Measurements from ENCODE around the gene COL28A1.

Gene COL28A1

GRCh38 chr7:7505915-7506314, 29.8 kb downstream of the COL28A1 start:
- no peak overlapping the region for H3K27ac ChIP-seq (ENCODE audit: low read depth, low read length)
- H3K4me2 ChIP-seq (ENCODE audit: low read depth, low read length, poor library complexity, severe bottlenecking), result no peak overlapping the region
- H3F3A ChIP-seq (ENCODE audit: insufficient read depth), result no peaks in the 10 kb centered on the region
- H4K20me1 ChIP-seq (ENCODE audit: low read depth, low read length), result no peaks in the 10 kb centered on the region
- H3K27me3 ChIP-seq (ENCODE audit: low read length), result no peaks in the 10 kb centered on the region
- no peak overlapping the region for H3K4me3 ChIP-seq (ENCODE audit: insufficient read depth, low read length, poor library complexity, severe bottlenecking)
- H3K9me2 ChIP-seq (replicated peaks; ENCODE audit: insufficient read depth, low read length), result no peaks in the 10 kb centered on the region; the same call in 1 of the 2 replicates
- no peaks in the 10 kb centered on the region for H3K9me3 ChIP-seq (ENCODE audit: insufficient read depth, low read length)
- H2AFZ ChIP-seq (ENCODE audit: low read depth, low read length, severe bottlenecking), result no peak overlapping the region
- no peak overlapping the region for H3K9ac ChIP-seq (ENCODE audit: low read length)
- TF ChIP-seq EZH2phosphoT487 (conservative IDR thresholded peaks at IDR 0.05; ENCODE audit: low read length) (no peak), CTCF (IDR thresholded peaks at IDR 0.05; ENCODE audit: insufficient read depth, low read length, poor library complexity, severe bottlenecking) (no peak)
- no peaks in the 10 kb centered on the region for H3K79me2 ChIP-seq (ENCODE audit: insufficient read depth, low read length)
- H3K36me3 ChIP-seq (ENCODE audit: low read length), result no peaks in the 10 kb centered on the region

- Histone ChIP-seq H3K4me2 (ENCODE audit: low read depth, low read length, poor library complexity, severe bottlenecking) (no peak overlapping the region), H3K36me3 (ENCODE audit: low read length) (no peaks in the 10 kb centered on the region), H3K9me3 (ENCODE audit: insufficient read depth, low read length) (no peaks in the 10 kb centered on the region), H3K27me3 (ENCODE audit: low read length) (no peaks in the 10 kb centered on the region), H4K20me1 (ENCODE audit: low read depth, low read length) (no peaks in the 10 kb centered on the region), H3K9me2 (replicated peaks; ENCODE audit: insufficient read depth, low read length) (no peaks in the 10 kb centered on the region; the same call in 1 of the 2 replicates), H3K27ac (ENCODE audit: low read depth, low read length) (no peak overlapping the region), H3F3A (ENCODE audit: insufficient read depth) (no peaks in the 10 kb centered on the region), H3K79me2 (ENCODE audit: insufficient read depth, low read length) (no peaks in the 10 kb centered on the region), H2AFZ (ENCODE audit: low read depth, low read length, severe bottlenecking) (no peak overlapping the region), H3K9ac (ENCODE audit: low read length) (no peak overlapping the region), H3K4me3 (ENCODE audit: insufficient read depth, low read length, poor library complexity, severe bottlenecking) (no peak overlapping the region)
- TF ChIP-seq EZH2phosphoT487 (conservative IDR thresholded peaks at IDR 0.05; ENCODE audit: low read length) (no peak), CTCF (IDR thresholded peaks at IDR 0.05; ENCODE audit: insufficient read depth, low read length, poor library complexity, severe bottlenecking) (no peak)
These were observed 30.6 kb downstream of the COL28A1 start for GRCh38 chr7:7504910-7505704.

- no peak overlapping the region for H3K4me3 ChIP-seq (ENCODE audit: insufficient read depth, low read length, poor library complexity, severe bottlenecking)
- no peak for TF ChIP-seq CTCF (IDR thresholded peaks at IDR 0.05; ENCODE audit: insufficient read depth, low read length, poor library complexity, severe bottlenecking)
- TF ChIP-seq EZH2phosphoT487 (conservative IDR thresholded peaks at IDR 0.05; ENCODE audit: low read length), result no peak
- H3F3A ChIP-seq (ENCODE audit: insufficient read depth), result no peaks in the 10 kb centered on the region
- no peaks in the 10 kb centered on the region for H3K27me3 ChIP-seq (ENCODE audit: low read length)
- no peaks in the 10 kb centered on the region for H3K79me2 ChIP-seq (ENCODE audit: insufficient read depth, low read length)
- no peak overlapping the region for H3K4me2 ChIP-seq (ENCODE audit: low read depth, low read length, poor library complexity, severe bottlenecking)
- no peak overlapping the region for H3K9ac ChIP-seq (ENCODE audit: low read length)
- no peak overlapping the region for H2AFZ ChIP-seq (ENCODE audit: low read depth, low read length, severe bottlenecking)
- no peaks in the 10 kb centered on the region for H3K9me3 ChIP-seq (ENCODE audit: insufficient read depth, low read length)
- H3K36me3 ChIP-seq (ENCODE audit: low read length), result no peaks in the 10 kb centered on the region
- H3K27ac ChIP-seq (ENCODE audit: low read depth, low read length), result no peak overlapping the region
- H3K9me2 ChIP-seq (replicated peaks; ENCODE audit: insufficient read depth, low read length), result no peaks in the 10 kb centered on the region; the same call in 1 of the 2 replicates
- no peaks in the 10 kb centered on the region for H4K20me1 ChIP-seq (ENCODE audit: low read depth, low read length)
These were observed 35.8 kb downstream of the COL28A1 start for GRCh38 chr7:7499892-7500291.

Data from SU-DHL-6 (cell line).